OCI-LY7 (cell line): Measurements from ENCODE around the gene LRRC10B. TPM values are rescaled to one million over a fixed set of nuclear protein-coding genes. Genes with fewer than 3 reads are reported as not detected.

ENCODE experiments used
- BruUV-seq: library from RNA; stranded (reverse); fragments of 400-500 nt; replicated peaks from 2 replicates; lab custom pipeline; 2021; lab: Mats Ljungman, UMichigan
- CTCF ChIA-PET: fragments of 300-600 bp; sonication (Branson Sonifier 250); formaldehyde crosslinking; loops from one replicate; lab custom pipeline; 2022; ENCODE audit warnings: antibody characterized with exemption; ENCODE audit not compliant: unreplicated experiment; lab: Charles Lee
- POLR2A ChIA-PET: fragments of 300-600 bp; sonication (Branson Sonifier 250); formaldehyde crosslinking; loops from one replicate; lab custom pipeline; 2022; ENCODE audit warnings: antibody characterized with exemption; lab: Charles Lee
- DNase-seq: peaks from one replicate; pipeline ENCODE4 v3.0.0-alpha.2; 2015; ENCODE audit warnings: low spot score
- H2AFZ ChIP-seq: fragments of 200-600 bp; sonication (generic), shearing (Covaris generic); 2 replicates; pipeline ENCODE4 v1.6.1; 2014; ENCODE audit warnings: mild to moderate bottlenecking, antibody characterized with exemption, low read length, moderate library complexity
- H3K27ac ChIP-seq: fragments of 200-600 bp; sonication (generic); 2 replicates; pipeline ENCODE4 v1.5.1; 2014; ENCODE audit warnings: mixed run types, low read depth, mild to moderate bottlenecking, moderate library complexity, low read length, inconsistent platforms; ENCODE audit not compliant: poor library complexity, severe bottlenecking
- H3K36me3 ChIP-seq: fragments of 200-600 bp; sonication (generic); 2 replicates; pipeline ENCODE4 v1.6.1; 2014; ENCODE audit warnings: mild to moderate bottlenecking, antibody characterized with exemption, low read length, moderate library complexity, mixed read lengths; ENCODE audit not compliant: insufficient read depth
- H3K4me1 ChIP-seq: fragments of 200-600 bp; sonication (generic); 2 replicates; pipeline ENCODE4 v1.5.1; 2014; ENCODE audit warnings: mild to moderate bottlenecking, low read length; ENCODE audit not compliant: insufficient read depth, poor library complexity, severe bottlenecking
- H3K4me2 ChIP-seq: fragments of 200-600 bp; sonication (generic); 2 replicates; pipeline ENCODE4 v1.6.1; 2014; ENCODE audit warnings: mild to moderate bottlenecking, low read length
- H3K4me3 ChIP-seq: fragments of 200-600 bp; sonication (generic); 2 replicates; pipeline ENCODE4 v1.5.1; 2014; ENCODE audit warnings: mild to moderate bottlenecking, low read depth, low read length; ENCODE audit not compliant: poor library complexity, severe bottlenecking
- H3K79me2 ChIP-seq: fragments of 200-600 bp; sonication (generic); 2 replicates; pipeline ENCODE4 v1.6.1; 2016; ENCODE audit warnings: low read depth, mild to moderate bottlenecking, low read length, moderate library complexity, mixed read lengths; ENCODE audit not compliant: insufficient read depth
- H3K9me2 ChIP-seq: fragments of 200-600 bp; sonication (generic); 2 replicates; pipeline ENCODE4 v1.6.1; 2016; ENCODE audit warnings: mild to moderate bottlenecking, low read length, mixed read lengths; ENCODE audit not compliant: insufficient read depth
- H3K9me3 ChIP-seq: fragments of 200-600 bp; sonication (generic); 2 replicates; pipeline ENCODE4 v1.6.1; 2014; ENCODE audit warnings: mild to moderate bottlenecking, mixed run types, low read length, mixed read lengths
- H4K20me1 ChIP-seq: fragments of 200-600 bp; sonication (generic); 2 replicates; pipeline ENCODE4 v1.6.1; 2014; ENCODE audit warnings: mild to moderate bottlenecking, antibody characterized with exemption, low read length, moderate library complexity, mixed read lengths; ENCODE audit not compliant: insufficient read depth
- CTCF ChIP-seq: fragments of 200-600 bp; sonication (generic); conservative IDR thresholded peaks from 2 replicates; pipeline ENCODE4 v1.5.1; 2014; ENCODE audit warnings: mild to moderate bottlenecking, antibody characterized with exemption, low read length, moderate library complexity, mixed read lengths
- EZH2phosphoT487 ChIP-seq: fragments of 200-600 bp; sonication (generic); IDR thresholded peaks from 2 replicates; pipeline ENCODE4 v1.6.1; 2018; ENCODE audit warnings: low read depth, borderline replicate concordance, mild to moderate bottlenecking, mixed run types, antibody characterized with exemption, low read length, moderate library complexity, mixed read lengths
- intact Hi-C: fragments of 100-400 bp; cut with micrococcal nuclease; formaldehyde crosslinking; loops from one replicate; pipeline ENCODE4 v1.10.0; 2022; ENCODE audit not compliant: unreplicated experiment
- total RNA-seq, 2 experiments: library from RNA; depleted of rRNA in 1 of 2; stranded (reverse); fragments of >200 nt in 1 of 2; shearing (Covaris generic) in 1 of 2; gene quantifications; 2 replicates each; pipeline ENCODE4 v1.2.3, GENCODE V29; 2014 to 2022

LRRC10B gene
- total RNA-seq, 2 experiments from 2014 or later: not detected

- no peak for DNase-seq
Measured at GRCh38 chr11:61526956-61527731, 18.6 kb downstream of the LRRC10B start.

GRCh38 chr11:61528114-61528513 lies 19.6 kb downstream of the LRRC10B start:
- POLR2A ChIA-PET: no interaction called here
- Histone ChIP-seq H3K79me2 (no peaks in the 10 kb centered on the region), H3K27ac (no peak overlapping the region), H3K9me2 (no peaks in the 10 kb centered on the region), H3K9me3 (no peaks in the 10 kb centered on the region), H2AFZ (no peak overlapping the region), H3K4me3 (no peak overlapping the region), H3K36me3 (no peaks in the 10 kb centered on the region), H3K4me1 (no peaks in the 10 kb centered on the region), H4K20me1 (no peaks in the 10 kb centered on the region), H3K4me2 (no peak overlapping the region)
- TF ChIP-seq CTCF (no peak), EZH2phosphoT487 (no peak)
- DNase-seq: no peak
- intact Hi-C loops: no loop called here
- CTCF ChIA-PET: no interaction called here
- no TSS peak for BruUV-seq

More at GRCh38 chr11:61526956-61527731, 18.6 kb downstream of the LRRC10B start:
- H3K4me3 ChIP-seq: no peak overlapping the region
- no peaks in the 10 kb centered on the region for H3K9me3 ChIP-seq
- H3K9me2 ChIP-seq: no peaks in the 10 kb centered on the region
- ChIA-PET CTCF (interaction anchor here (0.6 kb wide), 1 partner anchor 72 kb away, joined by 9 read pairs; no protein-coding TSS in a partner anchor), POLR2A (no interaction called here)
- BruUV-seq: no TSS peak
- no peaks in the 10 kb centered on the region for H3K79me2 ChIP-seq
- H3K4me1 ChIP-seq: no peaks in the 10 kb centered on the region
- TF ChIP-seq EZH2phosphoT487 (no peak), CTCF (no peak)
- no peaks in the 10 kb centered on the region for H3K36me3 ChIP-seq
- H3K4me2 ChIP-seq: no peak overlapping the region
- H2AFZ ChIP-seq: no peak overlapping the region
- intact Hi-C loops: no loop called here
- H4K20me1 ChIP-seq: no peaks in the 10 kb centered on the region
- H3K27ac ChIP-seq: no peak overlapping the region
